Endothelial cell of umbilical vein (primary cell): ENCODE measurements around the gene ZFYVE28.

ENCODE experiments used
- CTCF ChIP-seq, 2 donors: IDR thresholded peaks; 1 replicate in 1 of 2; 2 replicates in 1 of 2; pipeline ENCODE4 v1.5.1; 2011; ENCODE audit warnings: low read length in 2 of 2, mild to moderate bottlenecking in 2 of 2, moderate library complexity in 2 of 2, control low read depth in 1 of 2, inconsistent platforms in 1 of 2, low read depth in 1 of 2; ENCODE audit not compliant: insufficient read depth in 1 of 2; ENCODE audit errors: extremely low read depth in 1 of 2
- EZH2 ChIP-seq: IDR thresholded peaks from 2 replicates; pipeline ENCODE4 v1.6.1; 2012; ENCODE audit warnings: borderline replicate concordance, low read depth, mild to moderate bottlenecking, moderate library complexity, low read length, inconsistent platforms; ENCODE audit not compliant: severe bottlenecking
- JUN ChIP-seq: IDR thresholded peaks from 2 replicates; pipeline ENCODE4 v1.6.1; 2011; ENCODE audit warnings: borderline replicate concordance, low read depth; ENCODE audit not compliant: insufficient read length, insufficient read depth
- POLR2A ChIP-seq: IDR thresholded peaks from 2 replicates; pipeline ENCODE4 v1.6.1; 2012; ENCODE audit warnings: low read depth, mild to moderate bottlenecking, control low read depth, low read length
- POLR2AphosphoS5 ChIP-seq: IDR thresholded peaks from 2 replicates; pipeline ENCODE4 v1.6.1; 2012; ENCODE audit warnings: low read depth, mild to moderate bottlenecking, control low read depth, low read length, moderate library complexity; ENCODE audit not compliant: insufficient read depth

DNA sequence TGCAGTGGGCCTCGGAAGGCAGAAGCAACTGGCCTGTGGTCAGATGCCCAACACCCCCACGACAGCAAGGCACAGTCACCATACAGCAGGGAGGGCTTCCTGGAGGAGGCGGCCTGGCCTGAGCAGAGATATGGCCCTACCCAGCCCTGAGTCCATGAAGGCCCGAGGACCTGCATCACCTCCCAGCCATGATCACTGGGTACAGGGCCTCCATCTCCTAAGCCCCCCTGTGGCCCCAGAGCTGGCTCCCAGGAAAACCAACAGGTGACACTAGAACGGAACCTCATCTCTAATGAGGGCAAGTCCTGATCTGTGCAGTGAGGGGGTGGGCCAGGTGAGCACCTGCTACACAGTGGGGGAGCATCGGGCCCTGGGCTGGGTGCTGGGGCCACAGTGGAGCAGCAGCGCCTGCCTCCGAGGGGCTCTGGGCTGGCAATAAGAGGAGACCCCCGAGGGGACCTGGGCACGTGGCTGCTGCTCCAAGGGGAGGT is 130.3 kb downstream of the ZFYVE28 start:
- TF ChIP-seq CTCF (IDR thresholded peaks at IDR 0.05; ENCODE audit: extremely low read depth in 1 of 2, insufficient read depth in 1 of 2, low read depth in 1 of 2, low read length in 2 of 2) (no peak), EZH2 (no peak), POLR2A (no peak), JUN (no peak), POLR2AphosphoS5 (no peak)
